Nucleus accumbens (tissue), 56 donors: ENCODE results near the gene TOM1L1.

Experiments used
- DNase-seq, 56 donors: peaks; one replicate each; lab custom pipeline; 2025; lab: John Stamatoyannopoulos, UW

TOM1L1 gene

DNA sequence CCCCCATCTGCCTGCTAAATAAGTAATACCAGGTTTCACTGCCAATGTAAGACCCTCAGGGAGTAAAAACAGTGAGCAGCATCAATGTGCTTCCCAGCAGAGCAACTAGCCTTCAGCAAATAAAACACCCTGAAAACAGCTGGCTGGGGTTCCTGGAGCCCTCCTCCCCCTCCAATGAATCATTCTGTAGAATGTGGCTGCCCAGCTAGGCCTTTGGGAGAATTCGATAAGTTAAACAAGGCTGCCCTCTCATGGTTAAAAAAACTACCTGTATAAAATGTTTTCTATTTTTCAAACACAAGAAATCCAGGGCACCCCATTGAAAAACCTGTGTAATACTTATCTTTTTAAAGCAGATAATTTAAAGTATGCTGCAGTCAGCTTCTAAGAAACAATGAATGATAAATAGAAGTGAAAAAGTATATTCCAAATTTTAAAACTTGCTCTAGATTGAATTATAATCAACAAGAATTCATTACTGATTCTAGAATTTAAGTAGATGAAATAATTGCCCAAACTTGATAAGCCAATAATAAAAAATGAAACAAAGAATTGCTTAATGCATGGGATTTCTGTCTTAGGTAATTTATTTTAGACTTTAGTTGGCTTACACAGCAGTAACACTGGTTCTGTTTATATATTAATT lies 9.4 kb upstream of the TOM1L1 start:
- peak in 3 of 56 donors; percentile 0 to 18 (median 3) for DNase-seq

DNA sequence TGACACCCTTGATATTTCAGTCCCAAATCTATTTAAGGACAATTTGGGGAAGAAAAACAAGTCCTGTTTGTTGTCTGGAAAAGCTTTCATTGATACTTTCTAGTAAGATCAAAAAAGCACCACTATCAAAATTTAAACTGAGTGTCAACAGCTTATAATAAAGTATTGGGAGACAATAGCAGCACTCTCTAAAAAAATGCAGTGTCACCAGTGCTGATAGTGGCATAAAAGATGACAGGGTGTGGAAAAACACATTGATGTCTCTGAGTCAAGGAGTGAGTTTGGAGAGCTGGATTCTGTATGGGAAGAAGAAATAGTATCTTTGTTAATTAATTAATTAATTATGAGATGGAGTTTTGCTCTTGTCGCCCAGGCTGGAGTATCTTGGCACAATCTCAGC lies 8.3 kb upstream of the TOM1L1 start:
- no peak for DNase-seq

DNA sequence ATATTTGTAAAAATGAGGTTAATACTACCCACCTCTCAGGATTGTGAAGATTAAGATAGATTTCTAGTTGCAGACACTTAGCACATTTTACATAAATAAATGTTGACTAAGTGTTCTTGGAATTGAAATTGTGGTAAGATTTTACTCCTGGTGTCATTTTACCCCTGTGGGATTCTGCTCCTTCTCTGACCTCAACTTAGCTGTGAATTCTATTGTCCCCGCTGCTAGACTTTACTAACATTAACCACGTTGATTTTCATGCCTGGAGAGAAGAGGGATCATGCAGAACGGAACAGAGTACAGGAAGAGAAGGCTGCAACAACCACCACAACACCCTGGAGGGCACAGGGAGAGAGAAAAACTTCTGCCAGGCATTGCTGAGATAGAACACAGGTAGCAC lies 2.1 kb upstream of the TOM1L1 start:
- no peak for DNase-seq

DNA sequence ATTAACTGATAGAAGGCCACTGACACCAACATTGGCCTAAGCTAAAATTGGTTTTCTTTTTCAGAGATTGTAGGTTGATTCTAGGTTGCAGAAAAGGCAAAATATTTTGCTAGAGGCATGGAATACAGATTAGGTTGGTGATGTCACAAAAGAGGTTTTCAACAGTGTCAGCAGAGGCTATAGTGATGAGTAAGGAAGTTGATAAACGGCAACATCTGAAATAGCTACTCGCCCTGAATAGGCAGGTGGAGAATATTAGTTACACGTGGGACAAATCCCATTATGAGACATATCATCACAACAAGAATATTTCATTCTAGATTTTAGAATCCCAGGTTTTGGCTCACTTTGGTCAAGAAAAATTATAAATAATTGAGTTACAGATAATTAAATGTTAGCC lies 1.5 kb upstream of the TOM1L1 start:
- no peak for DNase-seq

DNA sequence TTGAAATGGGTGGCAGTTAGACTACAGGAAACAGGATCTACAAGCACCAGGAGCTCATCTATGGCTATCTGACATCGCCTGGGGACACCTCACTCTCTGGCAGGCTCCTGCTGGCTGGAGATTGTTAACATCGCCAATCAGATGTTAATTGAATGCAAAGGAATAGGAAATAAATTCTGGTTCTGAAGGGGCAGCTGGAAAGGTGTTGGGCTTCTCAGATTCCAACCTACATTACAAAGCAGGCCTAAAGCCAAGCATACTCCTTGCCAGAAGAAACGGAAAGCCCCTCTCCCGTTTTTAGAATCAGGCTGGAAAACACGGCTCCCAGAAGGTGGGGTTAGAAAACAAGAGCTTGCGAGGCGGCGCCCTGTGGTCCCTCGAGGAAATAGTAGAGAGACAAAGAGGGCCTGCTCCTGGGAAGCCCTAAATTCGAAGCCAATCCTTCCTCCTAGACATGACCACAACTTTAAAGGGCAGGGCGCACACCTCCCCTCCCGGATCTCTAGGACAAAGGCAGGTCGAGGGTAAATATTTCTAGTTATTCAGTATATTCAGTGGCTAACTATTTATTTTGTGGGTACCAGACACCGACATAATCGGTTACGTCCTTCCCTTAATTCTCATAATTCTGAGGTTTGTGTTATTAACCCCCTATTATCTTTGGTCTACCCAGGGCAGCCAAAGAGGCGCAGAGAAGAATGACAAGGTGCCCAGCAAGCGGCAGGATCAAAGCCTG lies 763 bp upstream of the TOM1L1 start:
- DNase-seq: no peak

DNA sequence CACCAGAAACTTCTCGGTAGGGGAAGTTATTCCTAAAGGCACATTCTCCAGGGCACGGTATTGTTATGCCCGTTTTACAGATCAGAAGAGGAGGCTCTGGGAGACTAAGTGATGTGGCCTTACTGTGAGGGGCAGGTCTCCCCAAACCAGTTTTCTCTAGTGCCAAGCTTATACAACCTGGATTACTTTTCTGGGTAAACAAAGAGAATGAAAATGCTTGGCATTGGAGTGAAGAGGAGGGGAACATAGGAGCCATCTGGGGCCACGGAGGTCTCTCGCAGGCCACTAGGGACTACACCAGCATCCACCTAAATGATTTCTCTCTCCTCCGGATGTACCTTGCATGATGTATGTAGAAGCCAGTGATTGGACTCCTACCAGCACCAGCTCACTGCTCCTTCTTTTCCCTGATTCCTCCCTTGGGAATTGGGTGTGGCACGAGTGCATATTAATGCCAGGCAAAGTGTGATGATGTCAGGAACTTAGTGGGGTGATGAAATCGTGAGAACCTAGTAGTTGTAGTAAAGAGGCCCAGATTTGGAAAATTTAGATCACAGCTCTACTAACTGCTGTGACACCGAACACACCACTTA lies 674 bp downstream of the TOM1L1 start:
- DNase-seq: no peak

DNA sequence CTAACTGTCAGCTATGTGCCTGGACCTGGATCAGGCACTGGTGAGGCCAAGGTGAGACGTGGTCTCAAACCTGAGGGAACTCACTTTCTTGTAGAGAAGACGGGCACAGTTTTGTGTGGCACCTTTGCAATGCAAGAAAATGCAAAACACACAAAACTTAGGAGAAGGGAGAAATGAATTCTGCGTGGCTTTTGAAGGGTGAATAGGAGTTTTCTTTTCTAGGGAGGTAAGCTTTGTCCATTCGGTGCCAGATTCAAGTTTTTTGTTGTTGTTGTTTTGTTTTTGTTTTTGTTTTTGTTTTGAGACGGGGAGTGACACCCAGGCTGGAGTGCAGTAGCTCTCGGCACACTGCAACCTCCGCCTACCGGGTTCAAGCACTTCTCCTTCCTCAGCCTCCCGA lies 1.4 kb downstream of the TOM1L1 start:
- DNase-seq: no peak

DNA sequence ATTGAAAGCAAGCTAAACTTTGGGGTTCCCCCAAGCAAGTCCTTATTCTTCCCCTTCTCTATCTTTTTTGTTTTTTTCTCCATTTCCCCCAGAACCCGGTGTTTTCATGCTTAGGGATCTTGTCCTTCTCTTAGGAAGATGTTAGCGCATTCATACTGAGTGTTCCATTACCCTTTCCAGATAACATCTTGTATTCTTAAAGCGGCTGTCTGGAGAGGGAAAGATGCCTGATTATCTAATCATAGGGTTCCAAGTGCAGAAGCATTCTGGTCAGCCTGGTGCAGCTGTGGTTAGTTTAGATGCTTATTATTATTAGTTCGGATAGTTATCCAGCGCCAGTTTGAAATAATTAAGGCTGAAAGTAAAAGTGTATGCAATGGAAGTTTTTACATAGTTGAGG lies 2.0 kb downstream of the TOM1L1 start:
- no peak for DNase-seq

DNA sequence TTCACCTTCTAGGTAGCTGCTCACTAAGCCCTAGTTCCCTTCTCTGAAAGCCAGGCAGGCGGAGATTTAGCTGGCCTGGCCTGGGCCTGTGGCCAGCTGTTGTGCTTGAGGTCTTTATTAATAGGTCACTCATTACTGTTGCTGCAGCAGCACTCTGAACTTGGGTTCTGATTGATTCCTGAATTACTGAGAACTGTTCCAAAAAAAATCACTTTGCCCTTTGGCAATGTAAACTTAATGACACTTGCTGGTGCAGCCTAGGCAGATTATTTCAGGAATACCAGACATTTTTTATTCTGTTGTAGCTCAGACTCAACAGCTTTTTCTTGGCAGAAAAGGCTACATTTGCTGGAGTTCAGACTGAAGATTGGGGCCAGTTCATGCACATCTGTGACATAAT lies 2.7 kb downstream of the TOM1L1 start:
- DNase-seq: peak in 13 of 56 donors; percentile 0 to 32 (median 18)

DNA sequence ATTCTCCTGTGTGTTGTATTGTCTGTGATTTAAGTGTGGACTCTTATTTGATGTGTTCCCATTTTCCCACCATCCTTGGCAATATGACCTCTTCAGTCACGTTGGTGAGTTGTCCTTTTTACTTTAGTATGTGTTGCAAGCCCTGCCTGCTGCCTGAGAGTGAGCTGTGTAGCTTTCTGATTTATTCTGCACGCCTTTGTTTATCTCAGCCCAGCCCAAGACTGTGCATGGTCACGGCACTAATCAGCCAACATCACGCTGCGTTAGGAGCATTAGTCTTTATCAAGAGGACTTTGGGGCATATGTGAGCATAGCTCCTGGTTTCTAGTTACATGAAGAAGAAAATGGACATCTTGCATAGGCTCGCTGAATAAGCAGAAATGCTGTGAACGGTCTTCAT lies 6.0 kb downstream of the TOM1L1 start:
- DNase-seq: no peak

DNA sequence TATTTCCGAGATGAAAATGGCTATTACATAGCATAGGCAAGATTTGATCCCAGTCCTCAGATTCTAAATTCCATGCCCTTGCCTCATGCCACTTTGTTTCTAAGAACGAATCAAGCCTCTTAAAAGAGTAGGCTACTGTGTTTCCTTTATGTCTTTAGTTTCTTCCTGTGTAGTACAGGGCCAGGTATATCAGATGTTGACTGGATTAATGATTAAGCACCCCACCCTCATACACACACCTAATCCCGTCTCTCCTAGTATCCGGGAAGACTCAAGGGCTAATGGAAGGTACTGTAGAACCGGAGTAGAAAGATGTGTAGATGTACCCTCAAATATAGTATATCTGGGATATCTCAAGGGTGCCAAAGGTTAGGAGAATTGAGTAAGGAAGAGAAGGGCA lies 6.7 kb downstream of the TOM1L1 start:
- DNase-seq: no peak

DNA sequence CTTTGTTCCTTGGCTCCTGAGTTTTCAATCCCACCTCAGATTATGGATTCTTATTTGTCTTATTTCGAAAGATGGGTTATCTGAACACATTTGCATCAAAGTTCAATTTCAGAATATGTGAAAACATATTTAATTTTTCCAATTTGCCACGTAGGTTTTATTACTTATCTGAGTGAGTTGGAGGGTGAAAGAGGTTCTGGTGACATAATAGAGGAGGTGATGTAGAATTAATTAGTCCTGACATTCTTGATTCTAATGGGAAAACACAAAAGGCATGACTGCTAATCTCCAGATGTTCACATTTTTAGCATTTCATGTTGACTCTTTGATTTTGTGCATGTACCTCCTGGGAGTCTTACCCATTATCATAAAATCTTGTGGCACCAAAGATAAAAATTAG lies 9.1 kb downstream of the TOM1L1 start:
- DNase-seq: no peak

DNA sequence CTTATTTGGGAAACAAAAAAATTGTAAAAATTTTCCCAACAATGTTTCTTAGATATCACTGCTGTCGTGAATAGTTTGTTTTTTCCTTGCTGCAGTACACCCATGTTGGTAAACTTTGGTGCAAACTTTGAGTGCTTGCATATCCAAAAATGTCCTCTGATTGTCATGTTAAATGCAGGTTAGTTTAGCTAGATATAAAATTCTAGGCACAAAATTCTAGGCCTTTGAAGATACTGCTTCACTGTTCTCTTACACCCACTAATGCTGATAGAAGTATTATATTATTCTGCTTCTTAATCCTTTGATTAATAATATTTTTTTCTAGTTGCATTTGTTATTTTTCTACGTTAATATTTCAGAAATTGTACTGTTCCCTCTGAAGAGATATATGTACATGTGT lies 16.1 kb downstream of the TOM1L1 start:
- no peak for DNase-seq

DNA sequence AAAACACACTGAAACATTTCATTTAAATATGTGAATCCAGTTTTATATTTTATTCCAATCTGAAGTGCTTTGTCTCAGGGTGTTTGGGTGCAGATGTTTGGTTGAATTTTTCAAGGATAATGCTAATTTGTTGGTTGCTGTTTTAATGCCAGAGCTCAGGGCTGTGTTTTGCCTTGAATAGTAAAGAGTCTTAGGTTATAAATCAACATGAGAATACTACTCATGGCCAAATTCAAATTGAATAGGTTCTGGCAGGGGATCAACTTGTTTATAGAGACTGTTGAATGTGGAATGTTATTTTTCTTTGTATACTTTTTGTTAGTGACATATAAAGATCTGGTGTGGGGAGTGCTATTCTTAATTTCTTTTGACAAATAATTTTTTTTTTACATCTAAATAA lies 18.8 kb downstream of the TOM1L1 start:
- no peak for DNase-seq

DNA sequence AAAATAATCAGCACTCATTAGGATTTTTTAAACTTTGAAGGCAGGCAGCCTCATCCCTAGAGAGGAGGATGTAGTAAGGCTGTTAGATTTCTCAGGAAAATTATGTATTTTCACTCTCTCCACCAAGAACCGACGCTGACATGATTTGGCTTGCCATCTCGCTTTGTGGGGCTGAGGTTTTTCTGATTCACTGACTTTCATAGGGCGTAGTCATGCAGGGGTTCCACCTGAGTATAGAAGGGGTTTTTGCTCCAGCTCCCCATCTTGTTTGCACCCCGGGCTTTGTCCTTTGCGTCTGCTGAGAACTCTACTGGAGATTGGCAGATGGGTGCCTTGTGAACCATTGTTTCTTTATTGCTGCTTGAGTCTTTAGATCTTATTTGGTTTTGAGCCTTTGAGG lies 20.2 kb downstream of the TOM1L1 start:
- DNase-seq: no peak

DNA sequence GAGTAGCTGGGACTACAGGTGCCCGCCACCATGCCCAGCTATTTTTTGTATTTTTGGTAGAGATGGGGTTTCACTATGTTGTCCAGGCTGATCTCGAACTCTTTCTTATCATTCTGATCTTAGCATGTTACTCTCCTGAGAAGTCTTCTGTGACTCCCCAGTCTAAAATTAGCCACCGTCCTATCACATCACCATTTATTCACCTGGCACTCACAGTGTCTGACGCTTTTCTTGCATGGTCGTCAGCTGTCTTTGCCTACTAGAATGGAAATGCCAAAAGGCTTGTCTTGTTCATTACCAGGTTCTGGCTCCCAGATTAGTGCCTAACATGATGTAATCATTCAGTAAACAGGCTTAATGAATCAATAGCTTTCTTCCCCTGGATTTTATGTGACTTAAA lies 23.8 kb downstream of the TOM1L1 start:
- DNase-seq: no peak

DNA sequence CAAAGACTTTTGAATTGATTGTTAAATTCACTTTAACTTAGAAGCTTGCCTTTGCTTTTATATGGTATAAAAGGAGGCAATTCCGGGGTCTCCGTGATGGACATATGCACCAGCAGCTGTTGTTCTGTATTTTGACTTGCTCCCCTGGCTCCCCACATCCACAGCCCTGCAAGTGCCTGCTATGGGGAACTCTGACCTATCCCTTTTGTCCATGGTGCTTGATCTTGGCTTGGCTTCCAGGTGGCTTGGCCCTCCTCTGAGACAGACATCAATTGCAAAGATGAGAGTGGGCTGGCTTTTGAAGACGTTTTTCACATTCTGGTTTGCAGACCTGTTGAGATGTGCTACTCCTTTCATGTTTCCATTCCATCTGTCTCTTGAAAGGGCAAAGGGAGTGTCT lies 26.9 kb downstream of the TOM1L1 start:
- no peak for DNase-seq

DNA sequence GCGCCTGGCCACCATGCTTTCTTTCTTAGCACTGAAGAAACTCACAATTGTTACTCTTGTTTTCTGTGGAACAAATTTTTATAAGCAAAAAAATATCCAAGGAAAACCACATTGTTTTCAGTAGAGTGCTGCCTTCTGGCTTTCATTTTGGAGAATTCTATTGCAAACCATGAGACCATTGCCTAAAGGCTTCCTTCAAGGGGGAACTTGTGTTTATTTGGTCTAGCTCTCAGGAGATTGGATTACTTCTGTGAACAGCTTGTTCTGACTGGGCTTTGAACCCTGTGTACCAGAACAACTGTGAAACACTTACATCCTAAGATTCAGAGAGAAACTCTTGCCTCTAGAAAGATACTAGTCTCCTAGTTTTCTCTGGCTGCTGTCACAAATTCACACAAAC lies 32.1 kb downstream of the TOM1L1 start:
- DNase-seq: no peak

DNA sequence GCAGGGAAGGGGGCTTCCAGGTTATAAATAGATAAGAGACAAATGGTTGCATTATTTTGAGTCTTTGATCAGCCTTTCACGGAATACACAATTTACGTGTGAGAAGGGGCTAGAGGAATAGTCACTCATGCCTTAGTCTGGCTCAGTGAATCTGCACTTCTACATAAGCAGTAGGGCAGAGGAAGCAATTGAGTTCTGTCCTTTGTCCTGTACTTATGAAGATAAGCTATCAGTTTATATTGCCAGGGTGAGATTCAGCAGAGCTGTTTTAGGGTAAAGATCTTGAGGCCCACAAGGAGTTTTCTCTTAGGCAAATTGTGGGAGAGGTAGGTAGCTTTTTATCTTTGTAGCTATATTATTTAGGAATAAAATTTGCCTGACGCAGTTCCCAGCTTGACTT lies 33.3 kb downstream of the TOM1L1 start:
- no peak for DNase-seq

DNA sequence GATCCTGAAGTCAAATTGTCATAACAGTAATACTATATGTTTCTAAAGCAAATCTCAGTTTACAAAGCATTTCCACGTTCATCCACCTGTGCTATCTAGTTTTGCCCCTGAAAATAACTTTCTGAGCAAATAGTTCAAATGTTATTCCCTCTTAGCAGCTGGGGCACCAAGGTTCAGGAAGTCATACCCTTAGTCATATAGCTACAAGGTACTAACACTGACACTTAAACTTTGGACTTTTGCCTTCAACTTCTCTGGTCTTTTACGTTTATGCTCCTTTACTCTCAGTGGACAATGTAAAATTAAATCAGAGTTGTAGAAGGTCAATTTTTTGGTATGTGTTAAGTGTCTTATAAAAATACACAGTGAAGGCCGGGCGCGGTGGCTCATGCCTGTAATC lies 34.8 kb downstream of the TOM1L1 start:
- DNase-seq: no peak

DNA sequence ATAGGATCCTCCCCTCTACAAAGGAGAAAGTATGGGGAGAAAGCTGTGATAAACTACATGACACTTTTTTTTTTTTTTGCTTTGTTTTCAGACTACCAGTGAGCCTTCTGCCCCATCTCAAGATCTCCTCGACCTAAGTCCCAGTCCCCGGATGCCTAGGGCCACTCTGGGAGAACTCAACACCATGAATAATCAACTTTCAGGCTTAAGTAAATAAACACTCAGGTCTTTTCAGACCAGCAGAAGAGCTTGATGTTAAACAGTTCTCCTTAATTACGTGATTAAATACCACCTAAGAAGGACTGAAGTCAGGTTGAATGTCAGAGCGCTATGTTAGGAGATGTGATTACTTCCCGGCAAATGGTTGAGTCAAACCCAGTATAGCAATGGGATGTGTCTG lies 36.4 kb downstream of the TOM1L1 start:
- no peak for DNase-seq

DNA sequence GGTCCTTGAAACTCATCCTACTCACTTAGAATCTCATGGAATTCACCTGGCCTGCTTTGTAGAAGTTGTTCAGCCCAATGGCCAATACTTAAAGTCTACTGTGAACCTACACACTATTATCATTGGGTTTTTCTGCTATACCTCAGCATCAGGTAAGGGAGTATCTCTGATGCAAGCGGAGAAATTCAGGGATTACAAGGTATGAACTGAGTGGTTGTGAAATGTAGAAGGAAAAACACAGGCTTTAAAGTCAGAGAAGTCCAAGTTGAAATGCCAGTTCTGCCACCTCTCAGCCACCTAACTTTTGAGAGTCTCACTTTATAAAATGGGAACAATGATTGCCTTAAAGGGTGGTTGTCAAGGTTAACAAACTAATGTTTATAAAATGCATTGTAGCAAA lies 36.8 kb downstream of the TOM1L1 start:
- DNase-seq: no peak
